OCI-LY1 (cell line): Measurements from ENCODE around the gene CATSPERD.

Experiments used
- EZH2 ChIP-seq: fragments of 200-600 bp; sonication (generic), shearing (Covaris generic); IDR thresholded peaks from 2 replicates; pipeline ENCODE4 v1.8.0; 2017; ENCODE audit warnings: borderline replicate concordance, mixed run types, mild to moderate bottlenecking, antibody characterized with exemption, low read length, moderate library complexity, mixed read lengths
- TF ChIP-seq, protein P1 (sequence below): fragments of 200-600 bp; sonication (generic), shearing (Covaris generic); IDR thresholded peaks from 2 replicates; pipeline ENCODE4 v1.5.1; 2017; ENCODE audit warnings: mild to moderate bottlenecking, antibody characterized with exemption, low read length, moderate library complexity, mixed read lengths

DNA sequence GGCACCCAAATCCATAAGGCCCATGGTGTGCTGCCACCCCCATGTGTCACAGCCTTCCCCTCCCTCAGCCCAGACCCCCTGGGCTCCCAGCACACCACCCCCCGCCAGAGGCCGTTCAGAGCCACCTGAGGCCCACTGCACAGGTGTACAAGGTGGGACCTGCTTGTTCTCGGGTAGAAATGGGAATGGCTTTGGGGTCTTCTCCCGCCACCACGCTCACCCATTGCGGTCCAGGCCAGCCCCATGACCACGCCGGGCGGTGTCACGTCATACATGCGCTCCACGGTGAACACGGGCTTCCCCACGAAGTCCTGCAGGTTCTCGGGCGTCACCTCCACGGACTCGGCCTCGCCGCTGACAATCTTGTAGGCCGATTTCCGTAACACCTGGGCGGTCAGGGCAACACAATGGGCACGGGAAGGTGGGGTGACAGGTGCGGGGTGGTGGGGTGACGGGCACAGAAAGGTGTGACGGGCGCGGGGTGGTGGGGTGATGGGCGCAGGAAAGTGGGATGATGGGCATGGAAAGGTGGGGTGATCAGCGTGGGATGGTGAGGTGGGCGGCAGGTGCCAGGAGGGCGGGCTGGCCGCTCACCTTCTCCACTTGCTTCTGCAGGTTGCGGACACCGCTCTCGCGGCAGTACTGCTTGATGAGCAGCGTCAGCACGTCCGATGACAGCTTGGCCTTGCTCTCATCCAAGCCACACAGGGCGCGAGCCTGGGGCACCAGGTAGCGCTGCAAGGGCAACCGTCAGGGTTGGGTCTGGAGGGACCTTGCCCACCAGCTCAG is 26.1 kb upstream of the CATSPERD start:
- TF ChIP-seq, protein P1, sequence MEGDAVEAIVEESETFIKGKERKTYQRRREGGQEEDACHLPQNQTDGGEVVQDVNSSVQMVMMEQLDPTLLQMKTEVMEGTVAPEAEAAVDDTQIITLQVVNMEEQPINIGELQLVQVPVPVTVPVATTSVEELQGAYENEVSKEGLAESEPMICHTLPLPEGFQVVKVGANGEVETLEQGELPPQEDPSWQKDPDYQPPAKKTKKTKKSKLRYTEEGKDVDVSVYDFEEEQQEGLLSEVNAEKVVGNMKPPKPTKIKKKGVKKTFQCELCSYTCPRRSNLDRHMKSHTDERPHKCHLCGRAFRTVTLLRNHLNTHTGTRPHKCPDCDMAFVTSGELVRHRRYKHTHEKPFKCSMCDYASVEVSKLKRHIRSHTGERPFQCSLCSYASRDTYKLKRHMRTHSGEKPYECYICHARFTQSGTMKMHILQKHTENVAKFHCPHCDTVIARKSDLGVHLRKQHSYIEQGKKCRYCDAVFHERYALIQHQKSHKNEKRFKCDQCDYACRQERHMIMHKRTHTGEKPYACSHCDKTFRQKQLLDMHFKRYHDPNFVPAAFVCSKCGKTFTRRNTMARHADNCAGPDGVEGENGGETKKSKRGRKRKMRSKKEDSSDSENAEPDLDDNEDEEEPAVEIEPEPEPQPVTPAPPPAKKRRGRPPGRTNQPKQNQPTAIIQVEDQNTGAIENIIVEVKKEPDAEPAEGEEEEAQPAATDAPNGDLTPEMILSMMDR: no peak
- TF ChIP-seq EZH2: no peak
